SJCRH30 (cell line): Measurements from ENCODE around the gene ARPC1A. TPM values are rescaled to one million over a fixed set of nuclear protein-coding genes. Genes with fewer than 3 reads are reported as not detected.
A peak's percentile ranks its signal among the peaks of the same experiment; 100 is the strongest.
"Not testable (repeated sequence)": the region's sequence is repeated elsewhere in the genome, so short reads cannot be mapped to it uniquely, and the experiment has no call there.

Experiments used
- DNase-seq, 2 experiments: peaks; one replicate each; pipeline ENCODE4 v3.0.0-alpha.2; 2015 to 2020
- H3K27ac ChIP-seq: fragments of 250-450 bp; sonication (Bioruptor Pico); 2 replicates; pipeline ENCODE4 v1.5.1; 2020; ENCODE audit warnings: mild to moderate bottlenecking, moderate library complexity
- H3K27me3 ChIP-seq: fragments of 250-450 bp; sonication (Bioruptor Pico); 2 replicates; pipeline ENCODE4 v1.5.1; 2020; ENCODE audit warnings: mild to moderate bottlenecking, moderate library complexity
- H3K36me3 ChIP-seq: fragments of 250-450 bp; sonication (Bioruptor Pico); 2 replicates; pipeline ENCODE4 v1.5.1; 2020; ENCODE audit warnings: mild to moderate bottlenecking, moderate library complexity
- H3K4me1 ChIP-seq: fragments of 250-450 bp; sonication (Bioruptor Pico); 2 replicates; pipeline ENCODE4 v1.5.1; 2020; ENCODE audit warnings: mild to moderate bottlenecking, moderate library complexity
- H3K4me3 ChIP-seq: fragments of 250-450 bp; sonication (Bioruptor Pico); 2 replicates; pipeline ENCODE4 v1.5.1; 2020; ENCODE audit warnings: mild to moderate bottlenecking, moderate library complexity
- H3K9me3 ChIP-seq: fragments of 250-450 bp; sonication (Bioruptor Pico); replicated peaks from 2 replicates; pipeline ENCODE4 v1.5.1; 2020; ENCODE audit warnings: mild to moderate bottlenecking, moderate library complexity
- total RNA-seq: library from RNA; depleted of rRNA; stranded (reverse); fragments of >200 nt; shearing (Covaris generic); gene quantifications from 2 replicates; pipeline ENCODE4 v1.2.3, GENCODE V29; 2014; rRNA removed

Gene ARPC1A
- total RNA-seq: 130 and 132 TPM in 2 replicates

- H3K9me3 ChIP-seq: no peaks in the 10 kb centered on the region
- H3K27me3 ChIP-seq: no peaks in the 10 kb centered on the region
- peaks cover 3% of the 10 kb centered on the region; the same call in 1 of the 2 replicates for H3K4me1 ChIP-seq
- no peaks in the 10 kb centered on the region for H3K36me3 ChIP-seq
- peak; percentile 92 to 95 for DNase-seq
- peak within 1 kb of the TSS; percentile 52 for H3K27ac ChIP-seq
- H3K4me3 ChIP-seq: peak within 1 kb of the TSS; percentile 91
Observed at GRCh38 chr7:99325592-99326407, at the start of gene ARPC1A. Gene ARPC1A (plus strand): TSS chr7:99325898. CDS start chr7:99333354, 7,456 bp downstream.

- Histone ChIP-seq H3K4me3 (no peak overlapping the region), H3K4me1 (no peaks in the 10 kb centered on the region), H3K27ac (no peak overlapping the region), H3K36me3 (no peaks in the 10 kb centered on the region), H3K9me3 (no peaks in the 10 kb centered on the region), H3K27me3 (no peaks in the 10 kb centered on the region)
- DNase-seq: no peak
Observed at GRCh38 chr7:99278180-99278579, 47.5 kb upstream of the ARPC1A start.

GRCh38 chr7:99284165-99284564 lies 41.5 kb upstream of the ARPC1A start:
- not testable (repeated sequence) for H3K9me3 ChIP-seq, H3K4me3 ChIP-seq, H3K4me1 ChIP-seq, H3K27ac ChIP-seq, H3K36me3 ChIP-seq, H3K27me3 ChIP-seq, DNase-seq

GRCh38 chr7:99287779-99288534 lies 37.7 kb upstream of the ARPC1A start:
- Histone ChIP-seq H3K27ac (no peak overlapping the region), H3K27me3 (no peaks in the 10 kb centered on the region), H3K4me1 (no peaks in the 10 kb centered on the region), H3K9me3 (no peaks in the 10 kb centered on the region), H3K36me3 (no peaks in the 10 kb centered on the region), H3K4me3 (no peak overlapping the region)
- no peak for DNase-seq

GRCh38 chr7:99289185-99289584 lies 36.5 kb upstream of the ARPC1A start:
- no peak for DNase-seq
- no peaks in the 10 kb centered on the region for H3K9me3 ChIP-seq
- no peak overlapping the region for H3K27ac ChIP-seq
- no peaks in the 10 kb centered on the region for H3K27me3 ChIP-seq
- H3K4me3 ChIP-seq: no peak overlapping the region
- H3K4me1 ChIP-seq: no peaks in the 10 kb centered on the region
- H3K36me3 ChIP-seq: no peaks in the 10 kb centered on the region

- H3K27ac ChIP-seq, H3K27me3 ChIP-seq, H3K4me1 ChIP-seq, H3K36me3 ChIP-seq, DNase-seq, H3K9me3 ChIP-seq, H3K4me3 ChIP-seq: not testable (repeated sequence)
Observed at GRCh38 chr7:99290148-99290547, 35.5 kb upstream of the ARPC1A start.

GRCh38 chr7:99290980-99291607 lies 34.6 kb upstream of the ARPC1A start:
- Histone ChIP-seq H3K4me3 (no peak overlapping the region), H3K36me3 (no peaks in the 10 kb centered on the region), H3K9me3 (no peaks in the 10 kb centered on the region), H3K27me3 (no peaks in the 10 kb centered on the region), H3K4me1 (no peaks in the 10 kb centered on the region), H3K27ac (no peak overlapping the region)
- peak; percentile 35 to 54 for DNase-seq

GRCh38 chr7:99292127-99292526 lies 33.6 kb upstream of the ARPC1A start:
- DNase-seq: no peak
- no peaks in the 10 kb centered on the region for H3K36me3 ChIP-seq
- H3K9me3 ChIP-seq: no peaks in the 10 kb centered on the region
- H3K27ac ChIP-seq: no peak overlapping the region
- H3K27me3 ChIP-seq: no peaks in the 10 kb centered on the region
- no peak overlapping the region for H3K4me3 ChIP-seq
- no peaks in the 10 kb centered on the region for H3K4me1 ChIP-seq

GRCh38 chr7:99293167-99293566 lies 32.5 kb upstream of the ARPC1A start:
- Histone ChIP-seq H3K36me3 (no peaks in the 10 kb centered on the region), H3K4me1 (no peaks in the 10 kb centered on the region), H3K9me3 (no peaks in the 10 kb centered on the region), H3K27me3 (no peaks in the 10 kb centered on the region), H3K4me3 (no peak overlapping the region), H3K27ac (no peak overlapping the region)
- no peak for DNase-seq

- H3K4me3 ChIP-seq: no peak overlapping the region
- H3K36me3 ChIP-seq: no peaks in the 10 kb centered on the region
- no peak overlapping the region for H3K27ac ChIP-seq
- no peaks in the 10 kb centered on the region for H3K27me3 ChIP-seq
- DNase-seq: no peak
- no peaks in the 10 kb centered on the region for H3K9me3 ChIP-seq
- no peaks in the 10 kb centered on the region for H3K4me1 ChIP-seq
Observed at GRCh38 chr7:99293650-99294049, 32.0 kb upstream of the ARPC1A start.

- Histone ChIP-seq H3K4me3 (no peak overlapping the region), H3K27me3 (no peaks in the 10 kb centered on the region), H3K9me3 (no peaks in the 10 kb centered on the region), H3K27ac (no peak overlapping the region), H3K4me1 (no peaks in the 10 kb centered on the region), H3K36me3 (no peaks in the 10 kb centered on the region)
- DNase-seq: no peak
Observed at GRCh38 chr7:99296471-99296870, 29.2 kb upstream of the ARPC1A start.

GRCh38 chr7:99301496-99301895 lies 24.2 kb upstream of the ARPC1A start:
- Histone ChIP-seq H3K4me3 (no peak overlapping the region), H3K4me1 (no peaks in the 10 kb centered on the region), H3K27me3 (no peaks in the 10 kb centered on the region), H3K36me3 (no peaks in the 10 kb centered on the region), H3K9me3 (no peaks in the 10 kb centered on the region), H3K27ac (no peak overlapping the region)
- DNase-seq: no peak

GRCh38 chr7:99305473-99306260 lies 20.0 kb upstream of the ARPC1A start:
- H3K4me1 ChIP-seq: no peaks in the 10 kb centered on the region

GRCh38 chr7:99308461-99309074 lies 17.1 kb upstream of the ARPC1A start:
- 0 out of 2 replicates have a peak, but pooled peaks cover 5% of the 10 kb centered on the region for H3K27me3 ChIP-seq
- no peaks in the 10 kb centered on the region for H3K36me3 ChIP-seq
- H3K27ac ChIP-seq: no peak overlapping the region
- DNase-seq: no peak
- H3K9me3 ChIP-seq: peaks cover 3% of the 10 kb centered on the region; the same call in 1 of the 2 replicates
- no peaks in the 10 kb centered on the region for H3K4me1 ChIP-seq
- H3K4me3 ChIP-seq: no peak overlapping the region

More at GRCh38 chr7:99305473-99306260, 20.0 kb upstream of the ARPC1A start:
- Histone ChIP-seq H3K9me3 (peaks cover 3% of the 10 kb centered on the region; the same call in 1 of the 2 replicates), H3K27me3 (no peaks in the 10 kb centered on the region), H3K36me3 (no peaks in the 10 kb centered on the region), H3K27ac (no peak overlapping the region), H3K4me3 (no peak overlapping the region)
- DNase-seq: no peak
